ENCODE results near the gene ARHGEF18.
A peak's percentile ranks its signal among the peaks of the same experiment; 100 is the strongest.
"Not testable (repeated sequence)": the region's sequence is repeated elsewhere in the genome, so short reads cannot be mapped to it uniquely, and the experiment has no call there.

The ARHGEF18 gene

DNA sequence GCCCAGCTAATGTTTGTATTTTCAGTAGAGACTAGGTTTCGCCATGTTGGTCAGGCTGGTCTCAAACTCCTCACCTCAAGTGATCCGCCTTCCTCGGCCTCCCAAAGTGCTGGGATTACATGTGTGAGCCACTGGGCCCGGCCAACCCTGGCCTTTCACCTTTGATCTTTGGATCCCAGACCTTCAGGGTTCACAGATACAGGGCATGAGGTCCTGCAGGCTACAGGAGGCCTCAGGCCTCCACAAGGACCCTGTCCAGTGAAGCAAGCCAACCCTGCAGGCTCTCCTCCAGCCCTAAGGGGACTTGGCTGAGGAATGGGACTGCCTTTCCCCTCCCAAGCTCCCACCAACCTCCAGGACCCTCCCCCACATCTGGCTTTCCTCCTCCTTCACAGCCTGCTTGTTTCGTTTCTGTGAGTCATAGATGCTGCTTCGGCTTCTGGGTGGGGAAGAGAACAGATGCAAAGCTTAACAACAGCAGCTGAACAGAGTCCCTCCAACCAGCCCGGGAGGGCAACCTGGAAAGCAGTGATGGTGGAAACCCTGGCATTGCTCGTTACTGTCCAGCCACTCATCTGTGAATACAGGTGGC, 11.8 kb downstream of the ARHGEF18 start:
- TF ChIP-seq, protein P1, sequence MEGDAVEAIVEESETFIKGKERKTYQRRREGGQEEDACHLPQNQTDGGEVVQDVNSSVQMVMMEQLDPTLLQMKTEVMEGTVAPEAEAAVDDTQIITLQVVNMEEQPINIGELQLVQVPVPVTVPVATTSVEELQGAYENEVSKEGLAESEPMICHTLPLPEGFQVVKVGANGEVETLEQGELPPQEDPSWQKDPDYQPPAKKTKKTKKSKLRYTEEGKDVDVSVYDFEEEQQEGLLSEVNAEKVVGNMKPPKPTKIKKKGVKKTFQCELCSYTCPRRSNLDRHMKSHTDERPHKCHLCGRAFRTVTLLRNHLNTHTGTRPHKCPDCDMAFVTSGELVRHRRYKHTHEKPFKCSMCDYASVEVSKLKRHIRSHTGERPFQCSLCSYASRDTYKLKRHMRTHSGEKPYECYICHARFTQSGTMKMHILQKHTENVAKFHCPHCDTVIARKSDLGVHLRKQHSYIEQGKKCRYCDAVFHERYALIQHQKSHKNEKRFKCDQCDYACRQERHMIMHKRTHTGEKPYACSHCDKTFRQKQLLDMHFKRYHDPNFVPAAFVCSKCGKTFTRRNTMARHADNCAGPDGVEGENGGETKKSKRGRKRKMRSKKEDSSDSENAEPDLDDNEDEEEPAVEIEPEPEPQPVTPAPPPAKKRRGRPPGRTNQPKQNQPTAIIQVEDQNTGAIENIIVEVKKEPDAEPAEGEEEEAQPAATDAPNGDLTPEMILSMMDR (IDR thresholded peaks at IDR 0.05; ENCODE audit: extremely low read depth, missing control alignments) = no peak
- DNase-seq (ENCODE audit: low spot score) = no peak

DNA sequence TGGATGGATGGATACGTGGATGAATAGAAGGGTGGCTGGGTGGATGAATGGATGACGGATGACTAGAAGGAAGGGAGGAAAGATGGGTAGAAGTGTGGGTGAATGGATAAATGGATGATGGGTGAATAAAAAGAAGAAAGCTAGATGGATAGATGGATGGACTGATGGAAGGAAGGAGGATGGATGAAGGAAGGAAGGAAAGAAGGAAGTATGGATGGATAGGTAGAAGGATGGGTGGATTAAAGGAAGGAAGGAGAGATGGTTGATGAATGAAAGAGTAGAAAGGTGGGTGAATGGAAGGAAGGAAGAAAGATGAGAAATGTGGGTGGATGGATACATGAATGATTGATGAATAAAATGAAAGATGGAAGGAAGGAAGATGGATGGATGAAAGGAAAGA, 14.5 kb downstream of the ARHGEF18 start:
- TF ChIP-seq, protein P1 (IDR thresholded peaks at IDR 0.05; ENCODE audit: extremely low read depth, missing control alignments) = no peak
- DNase-seq (ENCODE audit: low spot score) = no peak

DNA sequence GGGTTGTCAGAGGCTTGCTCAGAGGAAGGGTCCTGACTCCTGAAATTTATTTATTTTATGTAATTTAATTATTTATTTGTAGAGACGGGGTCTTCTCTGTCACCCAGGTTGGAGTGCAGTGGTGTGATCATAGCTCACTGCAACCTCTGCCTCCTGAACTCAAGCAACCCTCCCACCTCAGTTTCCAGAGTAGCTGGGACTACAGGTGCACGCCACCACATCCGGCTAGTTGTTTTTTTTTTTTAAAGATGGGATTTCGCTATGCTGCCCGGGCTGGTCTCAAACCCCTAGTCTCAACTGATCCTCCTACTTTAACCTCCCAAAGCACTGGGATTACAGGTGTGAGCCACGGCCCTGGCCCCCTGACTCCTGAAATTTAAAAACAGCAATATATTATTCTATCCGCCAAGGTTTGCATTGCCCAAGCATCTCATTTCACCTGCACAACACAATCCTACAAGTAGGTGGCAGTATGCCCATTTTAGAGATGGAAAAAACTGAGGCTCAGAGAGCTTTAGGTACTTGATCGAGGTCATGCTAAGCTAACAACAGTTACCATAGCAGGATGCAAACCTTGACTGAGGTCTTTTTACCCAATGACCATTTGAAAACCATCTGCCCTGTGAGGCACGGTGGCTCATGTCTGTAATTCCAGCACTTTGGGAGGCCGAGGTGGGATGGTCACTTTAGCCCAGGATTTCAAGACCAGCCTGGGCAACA, 18.1 kb downstream of the ARHGEF18 start:
- DNase-seq (ENCODE audit: low spot score) = peak; percentile 67
- TF ChIP-seq, protein P1 (IDR thresholded peaks at IDR 0.05; ENCODE audit: extremely low read depth, missing control alignments) = peak; percentile 62

DNA sequence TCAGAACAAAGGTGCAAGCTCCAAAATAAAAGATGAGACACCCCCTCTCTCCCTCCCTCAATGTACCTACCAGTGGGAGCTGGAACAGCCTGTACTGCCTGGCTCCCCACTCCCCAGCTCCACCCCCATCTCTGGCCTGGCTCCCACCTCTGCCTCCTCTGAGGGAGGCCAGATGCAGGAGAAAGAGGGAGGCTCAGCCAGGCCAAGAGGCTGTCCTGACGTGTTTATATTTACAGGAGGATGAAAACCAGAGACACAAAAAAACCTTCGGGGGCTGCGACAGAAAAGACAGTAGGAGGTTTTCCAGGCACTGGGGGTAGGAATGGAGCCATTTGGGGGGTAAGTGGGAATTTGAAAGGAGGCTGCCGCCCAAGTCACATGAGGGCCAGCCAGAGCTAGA, 19.7 kb downstream of the ARHGEF18 start:
- no peak for DNase-seq (ENCODE audit: low spot score)
- TF ChIP-seq, protein P1 (IDR thresholded peaks at IDR 0.05; ENCODE audit: extremely low read depth, missing control alignments) = no peak

DNA sequence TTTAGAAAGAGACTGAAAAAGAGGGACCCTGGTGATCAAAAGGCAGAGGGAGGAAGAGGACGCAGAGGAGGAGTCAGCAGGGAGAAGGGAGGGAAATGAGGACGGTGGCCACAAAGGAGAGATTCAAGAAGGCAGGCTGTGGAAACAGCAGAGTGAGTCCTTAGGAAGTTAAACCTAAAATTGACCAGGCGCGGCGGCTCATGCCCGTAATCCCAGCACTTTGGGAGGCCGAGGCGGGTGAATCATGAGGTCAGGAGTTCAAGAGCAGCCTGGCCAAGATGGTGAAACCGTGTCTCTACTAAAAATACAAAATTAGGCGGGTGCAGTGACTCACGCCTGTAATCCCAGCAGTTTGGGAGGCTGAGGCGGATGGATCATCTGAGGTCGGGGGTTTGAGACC, 20.1 kb downstream of the ARHGEF18 start:
- DNase-seq (ENCODE audit: low spot score) = not testable (repeated sequence)

DNA sequence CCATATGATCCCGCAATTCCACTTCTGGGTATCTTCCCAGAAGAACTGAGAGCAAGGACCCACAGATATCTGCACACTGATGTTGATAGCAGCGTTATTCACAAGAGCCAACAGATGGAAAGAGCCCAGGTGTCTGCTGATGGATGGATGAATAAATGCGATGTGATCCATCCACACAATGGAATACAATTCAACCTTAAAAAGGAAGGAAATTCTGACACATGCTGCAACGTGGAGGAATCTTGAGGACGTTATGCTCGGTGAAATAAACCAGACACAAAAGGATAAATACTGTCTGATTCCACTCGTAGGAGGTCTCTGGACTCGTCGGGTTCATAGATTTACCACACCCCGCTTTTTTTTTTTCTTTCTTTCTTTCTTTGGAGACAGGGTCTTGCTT, 21.8 kb downstream of the ARHGEF18 start:
- TF ChIP-seq, protein P1 (IDR thresholded peaks at IDR 0.05; ENCODE audit: extremely low read depth, missing control alignments) = no peak
- no peak for DNase-seq (ENCODE audit: low spot score)

DNA sequence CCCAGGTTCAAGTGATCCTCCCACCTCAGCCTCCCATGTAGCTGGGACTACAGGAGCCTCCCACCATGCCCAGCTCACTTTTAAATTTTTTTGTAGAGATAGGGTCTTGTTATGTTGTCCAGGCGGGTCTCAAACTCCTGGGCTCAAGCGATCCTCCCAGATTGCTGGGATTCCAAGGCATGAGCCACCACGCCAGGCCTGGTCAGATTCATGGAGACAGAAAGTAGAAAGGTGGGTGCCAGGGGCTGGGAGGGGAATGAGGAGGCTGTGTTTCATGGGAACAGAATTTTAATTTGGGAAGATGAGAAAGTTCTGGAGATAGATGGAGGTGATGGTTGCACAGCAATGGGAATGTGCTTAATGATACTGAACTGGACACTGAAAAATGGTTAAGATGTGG, 22.3 kb downstream of the ARHGEF18 start:
- no peak for DNase-seq (ENCODE audit: low spot score)
- TF ChIP-seq, protein P1 (IDR thresholded peaks at IDR 0.05; ENCODE audit: extremely low read depth, missing control alignments) = no peak

DNA sequence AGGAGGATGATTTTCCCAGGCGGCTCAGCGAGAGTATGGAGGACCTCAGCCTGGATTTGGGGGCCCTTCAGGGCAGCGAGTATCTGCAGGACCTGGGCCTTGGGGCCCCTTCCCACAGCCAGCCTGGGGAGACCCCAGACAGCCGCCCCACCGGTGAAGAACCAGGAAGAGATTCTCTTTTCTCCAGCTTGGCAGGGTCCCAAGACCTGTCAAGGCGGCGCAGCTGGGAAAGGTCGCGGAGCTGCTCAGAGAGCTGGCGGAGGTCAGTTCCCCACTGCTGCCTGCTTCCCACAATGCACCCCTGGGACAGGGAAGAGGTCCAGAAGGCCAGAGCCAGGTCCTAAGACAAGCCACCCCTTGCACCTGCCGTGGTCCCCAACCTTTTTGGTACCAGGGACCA, 24.1 kb downstream of the ARHGEF18 start:
- TF ChIP-seq, protein P1 (IDR thresholded peaks at IDR 0.05; ENCODE audit: extremely low read depth, missing control alignments) = no peak
- no peak for DNase-seq (ENCODE audit: low spot score)

Measured in GM20000 (cell line).